ENCODE results near the gene SDK2. TPM values are rescaled to one million over a fixed set of nuclear protein-coding genes. Genes with fewer than 3 reads are reported as not detected.
"Not testable (repeated sequence)": the region's sequence is repeated elsewhere in the genome, so short reads cannot be mapped to it uniquely, and the experiment has no call there.

The SDK2 gene
- total RNA-seq, 4 donors from 2014 or later = 1.4 to 6.8 (median 3.3) TPM

GRCh38 chr17:73455767-73456166 is 188.5 kb downstream of the SDK2 start:
- Histone ChIP-seq H3K36me3 (no peaks in the 10 kb centered on the region), H3K4me3 (no peak overlapping the region), H3K27ac (no peak overlapping the region), H3K27me3 (peaks cover 11% of the 10 kb centered on the region), H3K9me3 (no peaks in the 10 kb centered on the region), H3K4me1 (peaks cover 6% of the 10 kb centered on the region)
- no peak for DNase-seq (ENCODE audit: low spot score in 2 of 2)
- 88% methylated on average over 2 of the region's 18 CpGs for WGBS
- TF ChIP-seq EP300 (IDR thresholded peaks at IDR 0.05) (no peak), CTCF (IDR thresholded peaks at IDR 0.05) (no peak), POLR2AphosphoS5 (IDR thresholded peaks at IDR 0.05) (no peak), POLR2A (IDR thresholded peaks at IDR 0.05) (no peak)

- Histone ChIP-seq H3K4me3 (no peak overlapping the region), H3K36me3 (no peaks in the 10 kb centered on the region), H3K4me1 (peaks cover 6% of the 10 kb centered on the region), H3K27me3 (peaks cover 11% of the 10 kb centered on the region), H3K9me3 (no peaks in the 10 kb centered on the region), H3K27ac (no peak overlapping the region)
- no peak for TF ChIP-seq CTCF (IDR thresholded peaks at IDR 0.05)
- no peak for TF ChIP-seq POLR2AphosphoS5 (IDR thresholded peaks at IDR 0.05)
- TF ChIP-seq POLR2A (IDR thresholded peaks at IDR 0.05) = no peak
- no peak for TF ChIP-seq EP300 (IDR thresholded peaks at IDR 0.05)
- no peak for DNase-seq (ENCODE audit: low spot score in 2 of 2)
- WGBS = 48% methylated on average over 9 of the region's 21 CpGs
Measured at GRCh38 chr17:73455050-73455687, 189.1 kb downstream of the SDK2 start.

- H3K4me3 ChIP-seq; H3K27ac ChIP-seq; DNase-seq (ENCODE audit: low spot score in 2 of 2); H3K4me1 ChIP-seq; H3K9me3 ChIP-seq; H3K36me3 ChIP-seq: not testable (repeated sequence)
- 97% methylated on average over 2 of the region's 2 CpGs for WGBS
- H3K27me3 ChIP-seq = peaks cover 11% of the 10 kb centered on the region
Measured at GRCh38 chr17:73453494-73453893, 190.8 kb downstream of the SDK2 start.

GRCh38 chr17:73453090-73453489 is 191.2 kb downstream of the SDK2 start:
- no peak for DNase-seq (ENCODE audit: low spot score in 2 of 2)
- 94% methylated on average over 1 of the region's 1 CpG for WGBS
- Histone ChIP-seq H3K27ac (no peak overlapping the region), H3K36me3 (no peaks in the 10 kb centered on the region), H3K9me3 (no peaks in the 10 kb centered on the region), H3K4me3 (no peak overlapping the region), H3K27me3 (peaks cover 11% of the 10 kb centered on the region), H3K4me1 (peaks cover 6% of the 10 kb centered on the region)
- TF ChIP-seq POLR2AphosphoS5 (IDR thresholded peaks at IDR 0.05) = no peak
- no peak for TF ChIP-seq EP300 (IDR thresholded peaks at IDR 0.05)
- no peak for TF ChIP-seq POLR2A (IDR thresholded peaks at IDR 0.05)
- no peak for TF ChIP-seq CTCF (IDR thresholded peaks at IDR 0.05)

GRCh38 chr17:73452009-73452408 is 192.2 kb downstream of the SDK2 start:
- Histone ChIP-seq H3K27ac (no peak overlapping the region), H3K4me1 (peaks cover 6% of the 10 kb centered on the region), H3K27me3 (peaks cover 11% of the 10 kb centered on the region), H3K4me3 (no peak overlapping the region), H3K9me3 (no peaks in the 10 kb centered on the region), H3K36me3 (no peaks in the 10 kb centered on the region)
- DNase-seq (ENCODE audit: low spot score in 2 of 2) = no peak
- TF ChIP-seq CTCF (IDR thresholded peaks at IDR 0.05) (no peak), POLR2AphosphoS5 (IDR thresholded peaks at IDR 0.05) (no peak), EP300 (IDR thresholded peaks at IDR 0.05) (no peak), POLR2A (IDR thresholded peaks at IDR 0.05) (no peak)
- WGBS = 83% methylated on average over 3 of the region's 3 CpGs

GRCh38 chr17:73447319-73447718 is 196.9 kb downstream of the SDK2 start:
- Histone ChIP-seq H3K27ac (no peak overlapping the region), H3K36me3 (no peaks in the 10 kb centered on the region), H3K27me3 (no peaks in the 10 kb centered on the region), H3K4me3 (no peak overlapping the region), H3K9me3 (no peaks in the 10 kb centered on the region), H3K4me1 (no peaks in the 10 kb centered on the region)
- TF ChIP-seq CTCF (IDR thresholded peaks at IDR 0.05) (no peak), POLR2AphosphoS5 (IDR thresholded peaks at IDR 0.05) (no peak), EP300 (IDR thresholded peaks at IDR 0.05) (no peak), POLR2A (IDR thresholded peaks at IDR 0.05) (no peak)
- WGBS = 89% methylated on average over 18 of the region's 18 CpGs
- DNase-seq (ENCODE audit: low spot score in 2 of 2) = no peak
